Endodermal cell (in vitro differentiated cells): ENCODE data around the gene KNSTRN. TPM values are rescaled to one million over a fixed set of nuclear protein-coding genes. Genes with fewer than 3 reads are reported as not detected.
A peak's percentile ranks its signal among the peaks of the same experiment; 100 is the strongest.

Experiments used
- DNase-seq: peaks from one replicate; pipeline ENCODE4 v3.0.0-alpha.2; 2017
- H3K27ac ChIP-seq: 2 replicates; pipeline ENCODE4 v1.5.1; 2013; ENCODE audit warnings: mild to moderate bottlenecking, low read depth, low read length, moderate library complexity
- H3K27me3 ChIP-seq: 2 replicates; pipeline ENCODE4 v1.6.1; 2013; ENCODE audit warnings: mild to moderate bottlenecking, low read length, moderate library complexity; ENCODE audit not compliant: insufficient read depth, control insufficient read depth, poor library complexity, severe bottlenecking
- H3K36me3 ChIP-seq: 2 replicates; pipeline ENCODE4 v1.7.0; 2013; ENCODE audit warnings: mild to moderate bottlenecking, low read length, moderate library complexity; ENCODE audit not compliant: control insufficient read depth, insufficient read depth
- H3K4me1 ChIP-seq: one replicate; pipeline ENCODE4 v1.7.0; 2013; ENCODE audit warnings: low read length; ENCODE audit not compliant: control insufficient read depth, insufficient read depth
- H3K4me3 ChIP-seq: 2 replicates; pipeline ENCODE4 v1.5.1; 2013; ENCODE audit warnings: mild to moderate bottlenecking, low read length, moderate library complexity
- H3K9ac ChIP-seq: 2 replicates; pipeline ENCODE4 v1.6.1; 2013; ENCODE audit warnings: mild to moderate bottlenecking, low read length, moderate library complexity; ENCODE audit not compliant: poor library complexity, severe bottlenecking; ENCODE audit errors: extremely low read depth
- H3K9me3 ChIP-seq: 2 replicates; pipeline ENCODE4 v1.6.1; 2013; ENCODE audit warnings: mild to moderate bottlenecking, low read length, moderate library complexity; ENCODE audit not compliant: control insufficient read depth
- H3K27ac Mint-ChIP-seq: 2 replicates; pipeline ENCODE4 v1.8.0; 2020; ENCODE audit warnings: mixed read lengths
- H3K27me3 Mint-ChIP-seq: 2 replicates; pipeline ENCODE4 v1.8.0; 2021; ENCODE audit warnings: mild to moderate bottlenecking, mixed read lengths; ENCODE audit not compliant: insufficient read depth
- H3K36me3 Mint-ChIP-seq: 2 replicates; pipeline ENCODE4 v1.8.0; 2020; ENCODE audit warnings: low read depth, mixed read lengths
- H3K4me1 Mint-ChIP-seq: 2 replicates; pipeline ENCODE4 v1.8.0; 2020; ENCODE audit warnings: mixed read lengths
- H3K4me3 Mint-ChIP-seq: 2 replicates; pipeline ENCODE4 v1.8.0; 2020; ENCODE audit warnings: mild to moderate bottlenecking, moderate library complexity, mixed read lengths
- H3K9me3 Mint-ChIP-seq: 2 replicates; pipeline ENCODE4 v1.8.0; 2020; ENCODE audit warnings: mild to moderate bottlenecking, mixed read lengths
- WGBS, 2 experiments: methylation state at CpG; one replicate each; pipeline versions ENCODE4 v1.1.5 to v1.1.7; 2013; ENCODE audit warnings: missing lambda C conversion rate in 2 of 2, mixed read lengths in 1 of 2; ENCODE audit not compliant: insufficient coverage in 1 of 2, insufficient read length in 1 of 2; 5-methylcytosine and 5-hydroxymethylcytosine counted together
- total RNA-seq, 2 donors: library from RNA; stranded (reverse); fragmentation: NEBNext Ultra II Directional in 1 of 2; extraction: Animal tissue kit (Norgen Biotek cat#: 25700) in 1 of 2; gene quantifications; 2 replicates in 1 of 2; 3 replicates in 1 of 2; pipeline ENCODE4 v1.2.1, GENCODE V29; 2021
- TF ChIP-seq, protein P1 (sequence below): fragments of 200-600 bp; sonication (generic); conservative IDR thresholded peaks from 2 replicates; pipeline ENCODE4 v1.5.0; 2021; ENCODE audit warnings: antibody characterized with exemption, mild to moderate bottlenecking

The KNSTRN gene
- total RNA-seq, 2 donors from 2014 or later, result 57.6 to 92.4 TPM

DNA sequence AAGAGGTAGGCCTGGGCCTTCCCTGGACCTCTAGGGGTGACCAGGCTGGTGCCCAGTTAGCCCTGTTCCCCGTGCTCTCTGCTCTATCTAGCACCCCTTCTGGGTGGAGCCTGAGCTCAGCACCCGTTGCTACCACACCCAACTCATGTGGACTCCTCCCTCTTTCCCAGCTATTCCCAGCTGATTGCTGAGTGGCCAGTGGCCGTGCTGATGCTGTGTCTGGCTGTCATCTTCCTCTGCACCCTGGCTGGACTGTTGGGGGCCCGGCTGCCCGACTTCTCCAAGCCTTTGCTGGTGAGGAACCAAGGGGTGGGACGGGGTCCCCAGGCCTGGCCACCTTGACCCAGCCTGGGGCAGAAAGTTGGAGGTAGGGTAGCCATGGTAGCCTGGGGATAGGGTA is 18.3 kb upstream of the KNSTRN start:
- Histone ChIP-seq H3K9me3 (no peaks in the 10 kb centered on the region), H3K9ac (no peak overlapping the region), H3K36me3 (no peaks in the 10 kb centered on the region), H3K27me3 (peaks cover 65% of the 10 kb centered on the region), H3K27ac (no peak overlapping the region), H3K4me1 (no peaks in the 10 kb centered on the region), H3K4me3 (no peak overlapping the region)
- TF ChIP-seq, protein P1, sequence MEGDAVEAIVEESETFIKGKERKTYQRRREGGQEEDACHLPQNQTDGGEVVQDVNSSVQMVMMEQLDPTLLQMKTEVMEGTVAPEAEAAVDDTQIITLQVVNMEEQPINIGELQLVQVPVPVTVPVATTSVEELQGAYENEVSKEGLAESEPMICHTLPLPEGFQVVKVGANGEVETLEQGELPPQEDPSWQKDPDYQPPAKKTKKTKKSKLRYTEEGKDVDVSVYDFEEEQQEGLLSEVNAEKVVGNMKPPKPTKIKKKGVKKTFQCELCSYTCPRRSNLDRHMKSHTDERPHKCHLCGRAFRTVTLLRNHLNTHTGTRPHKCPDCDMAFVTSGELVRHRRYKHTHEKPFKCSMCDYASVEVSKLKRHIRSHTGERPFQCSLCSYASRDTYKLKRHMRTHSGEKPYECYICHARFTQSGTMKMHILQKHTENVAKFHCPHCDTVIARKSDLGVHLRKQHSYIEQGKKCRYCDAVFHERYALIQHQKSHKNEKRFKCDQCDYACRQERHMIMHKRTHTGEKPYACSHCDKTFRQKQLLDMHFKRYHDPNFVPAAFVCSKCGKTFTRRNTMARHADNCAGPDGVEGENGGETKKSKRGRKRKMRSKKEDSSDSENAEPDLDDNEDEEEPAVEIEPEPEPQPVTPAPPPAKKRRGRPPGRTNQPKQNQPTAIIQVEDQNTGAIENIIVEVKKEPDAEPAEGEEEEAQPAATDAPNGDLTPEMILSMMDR, result no peak
- Mint-ChIP-seq H3K27me3 (peaks cover 70% of the 10 kb centered on the region), H3K9me3 (no peaks in the 10 kb centered on the region), H3K4me3 (no peak overlapping the region), H3K4me1 (no peaks in the 10 kb centered on the region), H3K27ac (no peak overlapping the region), H3K36me3 (no peaks in the 10 kb centered on the region)
- 76 to 89% methylated on average over 5 to 6 of the region's 6 CpGs for WGBS, 2 experiments
- DNase-seq, result peak; percentile 36

DNA sequence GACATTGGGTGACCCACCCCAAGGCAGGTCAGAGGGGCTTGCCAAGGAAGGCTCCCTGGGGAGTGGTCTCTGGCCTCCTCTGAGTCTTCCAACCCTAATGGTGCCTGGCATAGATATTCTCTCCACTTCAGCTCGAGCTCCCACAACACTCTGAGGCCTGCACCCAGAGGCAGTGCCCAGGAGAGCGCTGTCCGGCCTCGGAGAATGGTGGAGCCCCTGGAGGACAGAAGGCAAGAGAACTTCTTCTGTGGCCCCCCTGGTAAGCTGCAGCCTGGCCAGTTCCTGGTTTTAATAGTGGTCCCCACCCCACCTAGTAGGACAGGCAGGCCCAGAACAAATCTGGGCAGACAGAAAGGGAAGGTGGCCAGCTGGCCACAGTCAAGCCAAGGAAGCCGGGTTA is 17.5 kb upstream of the KNSTRN start:
- TF ChIP-seq, protein P1, result no peak
- peaks cover 65% of the 10 kb centered on the region for H3K27me3 ChIP-seq
- H3K27me3 Mint-ChIP-seq, result peaks cover 69% of the 10 kb centered on the region
- no peak overlapping the region for H3K27ac Mint-ChIP-seq
- no peak overlapping the region for H3K4me3 Mint-ChIP-seq
- no peaks in the 10 kb centered on the region for H3K36me3 ChIP-seq
- no peak overlapping the region for H3K27ac ChIP-seq
- no peaks in the 10 kb centered on the region for H3K4me1 Mint-ChIP-seq
- no peaks in the 10 kb centered on the region for H3K4me1 ChIP-seq
- DNase-seq, result peak; percentile 26
- no peaks in the 10 kb centered on the region for H3K36me3 Mint-ChIP-seq
- no peak overlapping the region for H3K9ac ChIP-seq
- no peak overlapping the region for H3K4me3 ChIP-seq
- H3K9me3 Mint-ChIP-seq, result no peaks in the 10 kb centered on the region
- 91 to 100% methylated on average over 3 to 5 of the region's 5 CpGs for WGBS, 2 experiments
- H3K9me3 ChIP-seq, result no peaks in the 10 kb centered on the region

DNA sequence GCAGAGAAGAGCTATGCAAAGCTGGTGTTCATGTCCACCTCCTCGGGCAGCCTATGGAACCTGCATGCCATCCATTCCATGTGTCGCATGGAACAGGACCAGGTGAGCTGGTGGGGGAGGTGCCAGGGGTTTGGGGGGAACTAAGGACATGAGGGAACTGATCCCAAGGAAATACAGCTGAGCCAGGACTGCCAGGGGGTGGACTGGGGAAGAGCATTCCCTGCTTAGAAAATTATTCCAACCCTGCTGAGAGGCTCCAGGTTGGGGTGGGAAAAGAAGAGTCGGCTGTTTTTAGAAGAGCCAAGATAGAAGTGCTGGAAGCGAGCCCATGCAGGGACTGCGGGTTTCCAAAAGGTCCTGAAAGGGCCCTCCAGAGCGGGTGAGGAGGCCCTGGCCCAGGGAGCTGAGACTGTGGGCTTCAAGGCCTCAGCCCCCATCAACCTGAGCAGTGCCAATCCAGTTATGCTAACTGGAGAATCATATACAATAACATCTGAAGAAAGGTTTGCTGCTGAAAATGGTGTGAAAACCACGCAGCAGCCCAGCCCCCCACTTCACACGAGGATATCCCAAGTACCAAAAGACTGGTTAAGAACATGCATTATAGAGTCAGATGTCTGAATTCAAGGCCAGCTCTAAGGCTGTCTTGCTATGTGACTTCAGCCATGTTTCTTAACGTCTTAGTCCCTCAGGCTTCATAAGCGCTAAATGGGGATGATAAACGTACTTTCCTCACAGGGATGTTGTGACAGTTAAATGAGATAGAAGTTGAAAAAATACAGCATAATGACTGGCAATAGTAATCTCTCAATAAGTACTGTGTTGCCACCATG is 16.7 kb upstream of the KNSTRN start:
- peak; percentile 37 for DNase-seq
- Mint-ChIP-seq H3K4me3 (no peak overlapping the region), H3K27me3 (peaks cover 68% of the 10 kb centered on the region), H3K9me3 (no peaks in the 10 kb centered on the region), H3K36me3 (no peaks in the 10 kb centered on the region), H3K4me1 (no peaks in the 10 kb centered on the region), H3K27ac (no peak overlapping the region)
- TF ChIP-seq, protein P1, result no peak
- Histone ChIP-seq H3K4me1 (no peaks in the 10 kb centered on the region), H3K4me3 (no peak overlapping the region), H3K27ac (no peak overlapping the region), H3K27me3 (peaks cover 60% of the 10 kb centered on the region), H3K9ac (no peak overlapping the region), H3K36me3 (no peaks in the 10 kb centered on the region), H3K9me3 (no peaks in the 10 kb centered on the region)
- WGBS, 2 experiments, result 88 to 90% methylated on average over 9 to 11 of the region's 11 CpGs
